ENCODE data around the gene HES4. TPM values are rescaled to one million over a fixed set of nuclear protein-coding genes. Genes with fewer than 3 reads are reported as not detected.

Gene HES4
- total and polyA plus RNA-seq, 10 of the 15 experiments (the other 5 are each of a cell fraction or from before 2014, with no cell fraction given): 0.44 to 1.7 (median 0.85) TPM; not detected in 5

GRCh38 chr1:960363-961131, 39.4 kb downstream of the HES4 start, which contains the start of gene KLHL17 (continued):
- TF ChIP-seq MYC (IDR thresholded peaks at IDR 0.05; ENCODE audit: insufficient read depth, insufficient read length, insufficient replicate concordance, low read length, severe bottlenecking) (no peak), CTCF (IDR thresholded peaks at IDR 0.05 in 2 of 3, conservative IDR thresholded peaks at IDR 0.05 in 1 of 3; ENCODE audit: control insufficient read depth in 2 of 3, extremely low read depth in 1 of 3, insufficient read depth in 1 of 3, low read depth in 3 of 3, low read length in 3 of 3) (no peak), SIX5 (IDR thresholded peaks at IDR 0.05; ENCODE audit: low read depth, low read length, severe bottlenecking) (no peak), NFIC (IDR thresholded peaks at IDR 0.05; ENCODE audit: low read depth, low read length) (no peak), KLF5 (IDR thresholded peaks at IDR 0.05; ENCODE audit: partially characterized antibody) (no peak), ZBED1 (IDR thresholded peaks at IDR 0.05; ENCODE audit: borderline replicate concordance) (no peak), NR2C1 (IDR thresholded peaks at IDR 0.05) (0 out of 2 replicates have a peak, but pooled peaks have one; percentile 13), LARP7 (IDR thresholded peaks at IDR 0.05) (peak; percentile 33; the same call in 1 of the 2 replicates), RELA (IDR thresholded peaks at IDR 0.05; ENCODE audit: borderline replicate concordance, partially characterized antibody) (no peak)
- TF ChIP-seq, protein P1, sequence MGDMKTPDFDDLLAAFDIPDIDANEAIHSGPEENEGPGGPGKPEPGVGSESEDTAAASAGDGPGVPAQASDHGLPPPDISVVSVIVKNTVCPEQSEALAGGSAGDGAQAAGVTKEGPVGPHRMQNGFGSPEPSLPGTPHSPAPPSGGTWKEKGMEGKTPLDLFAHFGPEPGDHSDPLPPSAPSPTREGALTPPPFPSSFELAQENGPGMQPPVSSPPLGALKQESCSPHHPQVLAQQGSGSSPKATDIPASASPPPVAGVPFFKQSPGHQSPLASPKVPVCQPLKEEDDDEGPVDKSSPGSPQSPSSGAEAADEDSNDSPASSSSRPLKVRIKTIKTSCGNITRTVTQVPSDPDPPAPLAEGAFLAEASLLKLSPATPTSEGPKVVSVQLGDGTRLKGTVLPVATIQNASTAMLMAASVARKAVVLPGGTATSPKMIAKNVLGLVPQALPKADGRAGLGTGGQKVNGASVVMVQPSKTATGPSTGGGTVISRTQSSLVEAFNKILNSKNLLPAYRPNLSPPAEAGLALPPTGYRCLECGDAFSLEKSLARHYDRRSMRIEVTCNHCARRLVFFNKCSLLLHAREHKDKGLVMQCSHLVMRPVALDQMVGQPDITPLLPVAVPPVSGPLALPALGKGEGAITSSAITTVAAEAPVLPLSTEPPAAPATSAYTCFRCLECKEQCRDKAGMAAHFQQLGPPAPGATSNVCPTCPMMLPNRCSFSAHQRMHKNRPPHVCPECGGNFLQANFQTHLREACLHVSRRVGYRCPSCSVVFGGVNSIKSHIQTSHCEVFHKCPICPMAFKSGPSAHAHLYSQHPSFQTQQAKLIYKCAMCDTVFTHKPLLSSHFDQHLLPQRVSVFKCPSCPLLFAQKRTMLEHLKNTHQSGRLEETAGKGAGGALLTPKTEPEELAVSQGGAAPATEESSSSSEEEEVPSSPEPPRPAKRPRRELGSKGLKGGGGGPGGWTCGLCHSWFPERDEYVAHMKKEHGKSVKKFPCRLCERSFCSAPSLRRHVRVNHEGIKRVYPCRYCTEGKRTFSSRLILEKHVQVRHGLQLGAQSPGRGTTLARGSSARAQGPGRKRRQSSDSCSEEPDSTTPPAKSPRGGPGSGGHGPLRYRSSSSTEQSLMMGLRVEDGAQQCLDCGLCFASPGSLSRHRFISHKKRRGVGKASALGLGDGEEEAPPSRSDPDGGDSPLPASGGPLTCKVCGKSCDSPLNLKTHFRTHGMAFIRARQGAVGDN (IDR thresholded peaks at IDR 0.05): 0 out of 2 replicates have a peak, but pooled peaks have one; percentile 19

All from GM12878 (cell line).